Measurements from ENCODE around the gene DDR1. TPM values are rescaled to one million over a fixed set of nuclear protein-coding genes. Genes with fewer than 3 reads are reported as not detected.

The DDR1 gene
- total RNA-seq, result 5.6 and 12.7 TPM in 2 replicates

DNA sequence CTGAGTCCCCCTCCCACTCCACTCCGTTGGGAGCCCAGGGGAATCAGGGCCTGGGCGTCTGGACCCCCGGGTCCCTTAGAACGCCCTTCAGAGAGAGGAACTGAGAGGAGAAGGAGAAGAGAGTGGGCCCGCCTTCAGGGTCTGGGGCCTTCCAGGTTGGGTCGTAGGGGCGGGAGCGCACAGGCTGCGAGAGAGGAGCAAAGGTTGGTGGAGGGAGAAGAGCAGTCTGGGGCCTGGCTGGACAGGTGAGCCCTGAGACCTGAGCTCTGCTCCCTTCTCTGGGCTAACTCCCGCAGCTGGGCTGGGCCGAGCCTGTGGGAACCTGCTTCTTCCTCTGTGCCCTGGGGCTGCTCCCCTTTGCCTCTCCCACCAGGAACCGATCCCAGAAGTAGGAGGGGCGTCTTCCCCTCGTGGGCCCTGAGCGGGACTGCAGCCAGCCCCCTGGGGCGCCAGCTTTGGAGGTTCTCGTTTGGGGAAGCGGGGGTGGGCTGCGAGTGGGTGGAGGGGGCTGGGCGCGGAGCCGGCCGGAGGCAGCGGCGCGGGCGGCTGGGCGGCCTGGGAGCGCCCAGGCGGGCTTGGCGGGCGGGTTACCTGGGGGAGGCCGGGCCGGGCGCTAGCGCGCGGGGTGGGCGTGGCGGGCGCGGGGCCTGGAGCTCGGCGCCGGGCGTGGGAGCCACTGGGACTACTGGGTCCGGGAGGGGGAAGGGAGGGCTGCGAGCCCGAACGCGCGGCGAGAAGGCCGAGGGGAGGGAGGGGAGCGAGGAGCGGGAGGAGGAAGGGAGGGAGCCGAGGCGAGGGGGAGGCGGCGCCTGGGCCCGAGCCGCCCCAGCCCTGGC is at the start of gene DDR1:
TSS of gene DDR1 (plus strand) at position 835 of the 836 bp plus-strand sequence. CDS start 4,211 bp downstream, outside the sequence.

GRCh38 chr6:30907758-30908591 is 23.7 kb downstream of the DDR1 start, which contains the start of gene GTF2H4:
Gene GTF2H4 (plus strand): TSS chr6:30908207.

GRCh38 chr6:30914076-30914853 is 29.9 kb downstream of the DDR1 start, which contains the start of gene VARS2:
Gene VARS2 (plus strand): TSS chr6:30914238. CDS start chr6:30914837, 599 bp downstream.

GRCh38 chr6:30931969-30932645 is 47.8 kb downstream of the DDR1 start, which contains the start of gene SFTA2:
Gene SFTA2 (minus strand): TSS chr6:30932170. CDS start chr6:30932096, 74 bp downstream.

DNA sequence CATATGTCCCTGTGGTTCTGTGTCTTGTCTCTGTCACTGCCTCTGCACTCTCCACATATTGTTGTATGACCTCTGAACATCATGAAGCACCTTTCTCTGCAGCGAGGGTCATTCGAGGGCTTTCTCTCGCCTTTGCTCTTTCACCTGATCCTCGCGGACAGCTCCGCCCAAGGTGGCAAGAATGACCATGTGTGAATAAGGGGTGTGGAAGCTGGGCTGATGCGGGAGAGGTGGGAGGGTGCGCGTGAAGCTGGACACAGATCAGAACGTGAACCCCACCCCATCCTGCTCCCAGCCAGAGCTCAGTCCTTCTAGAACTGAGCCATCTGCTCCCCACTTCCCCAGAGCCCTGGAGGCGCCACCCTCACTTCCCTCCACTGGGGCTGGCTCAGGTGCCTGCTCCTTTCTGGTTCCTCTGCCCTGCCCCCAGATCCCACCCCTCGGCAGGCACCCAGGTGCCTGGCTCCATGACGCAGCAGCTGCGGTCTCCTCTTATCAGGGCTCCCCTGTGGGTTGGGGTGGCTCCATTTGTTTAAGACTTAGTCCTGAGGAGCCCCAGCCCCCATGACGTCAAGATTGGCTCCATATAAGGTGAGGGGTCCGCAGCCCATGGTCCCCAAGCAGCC is 56.2 kb downstream of the DDR1 start, which contains the start of gene MUCL3:
TSS of gene MUCL3 (plus strand) at position 613 of the 626 bp plus-strand sequence. CDS start 27 bp downstream, outside the sequence.

Other genes with a start within 250 kb of the DDR1 start
- gene C6orf136, start 237.4 kb upstream of the DDR1 start, total RNA-seq, result 1.6 and 2.8 TPM in 2 replicates
- gene DHX16, start 211.5 kb upstream of the DDR1 start, total RNA-seq, result 36.8 and 41.7 TPM in 2 replicates
- 55.8 and 62.1 TPM in 2 replicates for gene PPP1R18, start 197.9 kb upstream of the DDR1 start, total RNA-seq
- 1.4 TPM in 2 replicates for gene NRM, start 193.5 kb upstream of the DDR1 start, total RNA-seq
- gene MDC1, start 167.2 kb upstream of the DDR1 start, total RNA-seq, result 6.3 and 7.2 TPM in 2 replicates
- 474 and 495 TPM in 2 replicates for gene TUBB, start 164.2 kb upstream of the DDR1 start, total RNA-seq
- 48.8 and 110 TPM in 2 replicates for gene FLOT1, start 141.8 kb upstream of the DDR1 start, total RNA-seq
- 76.0 and 82.1 TPM in 2 replicates for gene IER3, start 140.0 kb upstream of the DDR1 start, total RNA-seq
- gene GTF2H4, start 23.7 kb downstream of the DDR1 start, total RNA-seq, result 12.6 and 17.6 TPM in 2 replicates
- 15.1 and 17.4 TPM in 2 replicates for gene VARS2, start 29.7 kb downstream of the DDR1 start, total RNA-seq
- gene SFTA2, start 47.7 kb downstream of the DDR1 start, total RNA-seq, result not detected in 2 replicates
- gene MUCL3, start 56.5 kb downstream of the DDR1 start, total RNA-seq, result not detected in 2 replicates
- not detected in 2 replicates for gene MUC21, start 99.2 kb downstream of the DDR1 start, total RNA-seq
- not detected in 2 replicates for gene MUC22, start 126.0 kb downstream of the DDR1 start, total RNA-seq
- not detected in 2 replicates for gene C6orf15, start 228.1 kb downstream of the DDR1 start, total RNA-seq
- 4.8 and 11.9 TPM in 2 replicates for gene PSORS1C1, start 230.3 kb downstream of the DDR1 start, total RNA-seq
- gene CDSN, start 235.9 kb downstream of the DDR1 start, total RNA-seq, result under 0.01 TPM in 1 of 2 replicates, not detected in the other

Data from endothelial cell of coronary artery (primary cell).